ENCODE data around the gene TDRD3.

The TDRD3 gene

GRCh38 chr13:60411464-60411863 lies 14.4 kb downstream of the TDRD3 start:
- Histone ChIP-seq H3K9me3 (ENCODE audit: control insufficient read depth, insufficient read depth, low read length) (peaks cover 6% of the 10 kb centered on the region), H3K4me1 (ENCODE audit: control insufficient read depth, low read length) (no peaks in the 10 kb centered on the region), H3F3A (ENCODE audit: control insufficient read depth, insufficient read depth) (no peaks in the 10 kb centered on the region), H3K27ac (ENCODE audit: low read depth, low read length) (no peak overlapping the region), H3K79me2 (ENCODE audit: control insufficient read depth, low read length) (peaks cover 77% of the 10 kb centered on the region), H3K4me3 (ENCODE audit: low read length) (no peak overlapping the region), H3K36me3 (ENCODE audit: control insufficient read depth, low read length) (peaks cover 5% of the 10 kb centered on the region; the same call in 1 of the 2 replicates), H3K9me2 (replicated peaks; ENCODE audit: control insufficient read depth, low read length) (no peaks in the 10 kb centered on the region), H3K27me3 (ENCODE audit: control insufficient read depth, low read length) (no peaks in the 10 kb centered on the region), H4K20me1 (ENCODE audit: control insufficient read depth, insufficient read depth, low read depth, low read length) (no peaks in the 10 kb centered on the region), H3K4me2 (ENCODE audit: low read length) (no peak overlapping the region)
- no peak for TF ChIP-seq EZH2phosphoT487 (IDR thresholded peaks at IDR 0.05; ENCODE audit: borderline replicate concordance, low read length)
- no peak for TF ChIP-seq CTCF (IDR thresholded peaks at IDR 0.05; ENCODE audit: low read depth, low read length, poor library complexity, severe bottlenecking)

- no peaks in the 10 kb centered on the region for H3K9me2 ChIP-seq (replicated peaks; ENCODE audit: control insufficient read depth, low read length)
- H3K4me3 ChIP-seq (ENCODE audit: low read length): no peak overlapping the region
- H3K36me3 ChIP-seq (ENCODE audit: control insufficient read depth, low read length): peaks cover 5% of the 10 kb centered on the region; the same call in 1 of the 2 replicates
- peaks cover 6% of the 10 kb centered on the region for H3K9me3 ChIP-seq (ENCODE audit: control insufficient read depth, insufficient read depth, low read length)
- peaks cover 80% of the 10 kb centered on the region for H3K79me2 ChIP-seq (ENCODE audit: control insufficient read depth, low read length)
- H3K4me2 ChIP-seq (ENCODE audit: low read length): no peak overlapping the region
- no peak overlapping the region for H3K27ac ChIP-seq (ENCODE audit: low read depth, low read length)
- TF ChIP-seq EZH2phosphoT487 (IDR thresholded peaks at IDR 0.05; ENCODE audit: borderline replicate concordance, low read length): no peak
- TF ChIP-seq CTCF (IDR thresholded peaks at IDR 0.05; ENCODE audit: low read depth, low read length, poor library complexity, severe bottlenecking): no peak
- no peaks in the 10 kb centered on the region for H3F3A ChIP-seq (ENCODE audit: control insufficient read depth, insufficient read depth)
- no peaks in the 10 kb centered on the region for H4K20me1 ChIP-seq (ENCODE audit: control insufficient read depth, insufficient read depth, low read depth, low read length)
- H3K27me3 ChIP-seq (ENCODE audit: control insufficient read depth, low read length): no peaks in the 10 kb centered on the region
- H3K4me1 ChIP-seq (ENCODE audit: control insufficient read depth, low read length): no peaks in the 10 kb centered on the region
Observed at GRCh38 chr13:60411983-60412382, 15.0 kb downstream of the TDRD3 start.

GRCh38 chr13:60412909-60413616 lies 16.0 kb downstream of the TDRD3 start:
- H3K79me2 ChIP-seq (ENCODE audit: control insufficient read depth, low read length): peaks cover 78% of the 10 kb centered on the region
- no peak overlapping the region for H3K4me2 ChIP-seq (ENCODE audit: low read length)
- H3K27ac ChIP-seq (ENCODE audit: low read depth, low read length): no peak overlapping the region
- H3K4me1 ChIP-seq (ENCODE audit: control insufficient read depth, low read length): no peaks in the 10 kb centered on the region
- no peaks in the 10 kb centered on the region for H3K9me3 ChIP-seq (ENCODE audit: control insufficient read depth, insufficient read depth, low read length)
- no peak overlapping the region for H3K4me3 ChIP-seq (ENCODE audit: low read length)
- H3F3A ChIP-seq (ENCODE audit: control insufficient read depth, insufficient read depth): no peaks in the 10 kb centered on the region
- H4K20me1 ChIP-seq (ENCODE audit: control insufficient read depth, insufficient read depth, low read depth, low read length): no peaks in the 10 kb centered on the region
- TF ChIP-seq CTCF (IDR thresholded peaks at IDR 0.05; ENCODE audit: low read depth, low read length, poor library complexity, severe bottlenecking) (no peak), EZH2phosphoT487 (IDR thresholded peaks at IDR 0.05; ENCODE audit: borderline replicate concordance, low read length) (no peak)
- no peaks in the 10 kb centered on the region for H3K27me3 ChIP-seq (ENCODE audit: control insufficient read depth, low read length)
- H3K36me3 ChIP-seq (ENCODE audit: control insufficient read depth, low read length): no peaks in the 10 kb centered on the region
- no peaks in the 10 kb centered on the region for H3K9me2 ChIP-seq (replicated peaks; ENCODE audit: control insufficient read depth, low read length)
